Measurements from ENCODE around the gene ZNF14.
"Not testable (repeated sequence)": the region's sequence is repeated elsewhere in the genome, so short reads cannot be mapped to it uniquely, and the experiment has no call there.

ZNF14 gene

GRCh38 chr19:19732579-19733501 lies at the start of gene ZNF14:
TSS of gene ZNF14 (minus strand) at chr19:19733112. CDS start at chr19:19732958, 154 bp downstream.
- peak; percentile 90 to 94 for DNase-seq

GRCh38 chr19:19781791-19782190 lies 48.9 kb upstream of the ZNF14 start:
- peak; percentile 2 to 10 for DNase-seq

GRCh38 chr19:19778666-19779065 lies 45.8 kb upstream of the ZNF14 start:
- no peak for DNase-seq

- DNase-seq = no peak
These were observed 44.8 kb upstream of the ZNF14 start for GRCh38 chr19:19777692-19778091.

- peak; percentile 97 for DNase-seq
These were observed 43.5 kb upstream of the ZNF14 start for GRCh38 chr19:19776206-19777008.

GRCh38 chr19:19775891-19776205 lies 42.9 kb upstream of the ZNF14 start:
- no peak for DNase-seq

- no peak for DNase-seq
These were observed 41.6 kb upstream of the ZNF14 start for GRCh38 chr19:19774354-19775033.

GRCh38 chr19:19771963-19772362 lies 39.1 kb upstream of the ZNF14 start:
- not testable (repeated sequence) for DNase-seq

- not testable (repeated sequence) for DNase-seq
These were observed 37.1 kb upstream of the ZNF14 start for GRCh38 chr19:19769971-19770370.

- DNase-seq = no peak
These were observed 25.3 kb upstream of the ZNF14 start for GRCh38 chr19:19758164-19758563.

- DNase-seq = no peak
These were observed 20.0 kb upstream of the ZNF14 start for GRCh38 chr19:19752760-19753403.

GRCh38 chr19:19751846-19752245 lies 18.9 kb upstream of the ZNF14 start:
- DNase-seq = no peak

- DNase-seq = no peak
These were observed 18.2 kb upstream of the ZNF14 start for GRCh38 chr19:19750842-19751790.

- no peak for DNase-seq
These were observed 17.3 kb upstream of the ZNF14 start for GRCh38 chr19:19749908-19750841.

GRCh38 chr19:19749117-19749907 lies 16.4 kb upstream of the ZNF14 start:
- DNase-seq = no peak

GRCh38 chr19:19748249-19748938 lies 15.5 kb upstream of the ZNF14 start:
- DNase-seq = no peak

- no peak for DNase-seq
These were observed 14.7 kb upstream of the ZNF14 start for GRCh38 chr19:19747357-19748220.
